ENCODE data around the gene NANOS3.

NANOS3 gene

GRCh38 chr19:13876834-13877233 is at the start of gene NANOS3:
Gene NANOS3, plus strand, starts transcription at chr19:13877134. Its CDS starts 115 bp downstream, at chr19:13877249.
- no peak for DNase-seq (ENCODE audit: low read depth in 2 of 2)

- no peak for DNase-seq (ENCODE audit: low read depth in 2 of 2)
These were observed 49.3 kb upstream of the NANOS3 start for GRCh38 chr19:13827656-13828055.

- DNase-seq (ENCODE audit: low read depth in 2 of 2), result no peak
These were observed 46.7 kb upstream of the NANOS3 start for GRCh38 chr19:13830114-13830740.

DNA sequence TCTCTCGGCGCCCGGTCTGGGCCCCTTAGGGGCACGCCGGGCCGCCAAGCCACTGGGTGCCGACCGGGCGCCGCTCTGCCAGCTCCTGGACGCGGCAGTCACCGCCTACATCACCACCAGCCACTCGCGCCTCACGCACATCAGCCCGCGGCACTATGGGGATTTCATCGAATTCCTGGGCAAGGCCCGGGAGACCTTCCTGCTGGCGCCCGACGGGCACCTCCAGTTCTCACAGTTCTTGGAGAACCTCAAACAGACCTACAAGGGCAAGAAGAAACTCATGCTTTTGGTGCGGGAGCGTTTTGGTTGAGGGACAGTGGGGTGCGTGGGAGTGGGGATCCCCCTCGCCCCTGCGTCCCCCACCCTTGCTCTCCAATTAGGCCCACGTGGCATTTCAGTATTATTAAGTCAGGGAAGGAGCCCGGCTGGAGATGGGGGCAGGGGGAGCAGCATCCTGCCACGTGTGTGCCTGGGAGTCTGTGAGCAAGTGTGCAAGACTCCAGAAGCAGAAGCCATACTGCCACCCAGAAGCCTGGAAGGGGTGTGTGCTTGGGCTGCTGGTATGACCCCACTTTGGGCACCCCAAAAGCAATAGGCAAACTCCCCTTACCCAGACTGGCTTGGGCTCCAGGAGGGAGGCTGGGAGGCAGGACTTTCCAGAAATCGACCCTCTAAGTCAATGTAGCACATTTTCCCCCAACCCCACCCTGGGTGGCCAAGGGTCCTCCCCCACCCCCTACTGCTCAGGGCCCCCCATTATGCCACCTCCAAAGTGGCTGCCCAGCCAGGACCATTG is 46.0 kb upstream of the NANOS3 start:
- no peak for DNase-seq (ENCODE audit: low read depth in 2 of 2)

GRCh38 chr19:13831537-13832467 is 45.1 kb upstream of the NANOS3 start:
- no peak for DNase-seq (ENCODE audit: low read depth in 2 of 2)

GRCh38 chr19:13833330-13834243 is 43.3 kb upstream of the NANOS3 start:
- DNase-seq (ENCODE audit: low read depth in 2 of 2), result peak; percentile 81 to 89

GRCh38 chr19:13834244-13835069 is 42.5 kb upstream of the NANOS3 start:
- no peak for DNase-seq (ENCODE audit: low read depth in 2 of 2)

DNA sequence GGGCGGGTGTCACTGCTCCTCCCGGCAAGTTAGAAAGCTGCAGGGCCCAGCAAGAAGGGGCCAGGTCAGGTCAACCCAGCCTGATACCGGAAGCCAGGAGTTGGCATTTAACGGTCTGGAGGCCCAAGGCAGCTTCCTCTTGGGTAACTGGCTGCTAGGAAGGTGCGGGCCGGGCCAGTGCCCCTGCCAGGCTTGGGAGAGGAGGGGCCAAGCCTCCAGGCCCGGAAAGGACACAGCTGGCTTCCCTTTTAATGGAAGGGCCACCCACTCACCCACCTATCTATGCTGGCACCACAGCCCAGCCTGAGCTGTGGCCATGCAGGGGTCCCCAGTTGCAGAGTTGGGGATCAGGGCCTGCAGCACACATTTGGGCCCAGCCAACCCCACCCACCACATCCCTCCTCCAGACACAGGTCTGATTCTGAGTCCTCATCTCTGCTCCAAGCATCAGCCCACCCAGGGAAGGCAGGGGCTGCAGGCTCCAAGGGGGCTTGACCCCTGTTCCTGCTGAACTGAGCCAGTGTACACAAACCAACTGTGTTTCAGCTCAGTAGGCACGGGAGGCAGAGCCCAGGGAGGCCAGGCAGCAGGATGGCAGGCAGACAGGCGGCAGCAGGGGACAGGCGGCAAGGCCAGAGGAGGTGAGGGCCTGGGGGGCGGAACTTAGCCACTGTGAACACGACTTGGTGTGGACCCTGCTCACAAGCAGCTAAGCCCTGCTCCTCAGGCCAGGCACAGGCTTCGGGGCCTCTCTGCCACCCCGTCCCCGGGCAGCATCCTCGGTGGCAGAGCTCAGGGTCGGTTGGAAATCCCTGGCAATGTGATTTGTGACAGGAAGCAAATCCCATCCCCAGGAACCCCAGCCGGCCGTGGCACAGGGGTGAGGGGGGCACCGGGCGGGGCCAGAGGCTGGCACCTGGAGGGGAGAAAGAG is 40.9 kb upstream of the NANOS3 start:
- no peak for DNase-seq (ENCODE audit: low read depth in 2 of 2)

DNA sequence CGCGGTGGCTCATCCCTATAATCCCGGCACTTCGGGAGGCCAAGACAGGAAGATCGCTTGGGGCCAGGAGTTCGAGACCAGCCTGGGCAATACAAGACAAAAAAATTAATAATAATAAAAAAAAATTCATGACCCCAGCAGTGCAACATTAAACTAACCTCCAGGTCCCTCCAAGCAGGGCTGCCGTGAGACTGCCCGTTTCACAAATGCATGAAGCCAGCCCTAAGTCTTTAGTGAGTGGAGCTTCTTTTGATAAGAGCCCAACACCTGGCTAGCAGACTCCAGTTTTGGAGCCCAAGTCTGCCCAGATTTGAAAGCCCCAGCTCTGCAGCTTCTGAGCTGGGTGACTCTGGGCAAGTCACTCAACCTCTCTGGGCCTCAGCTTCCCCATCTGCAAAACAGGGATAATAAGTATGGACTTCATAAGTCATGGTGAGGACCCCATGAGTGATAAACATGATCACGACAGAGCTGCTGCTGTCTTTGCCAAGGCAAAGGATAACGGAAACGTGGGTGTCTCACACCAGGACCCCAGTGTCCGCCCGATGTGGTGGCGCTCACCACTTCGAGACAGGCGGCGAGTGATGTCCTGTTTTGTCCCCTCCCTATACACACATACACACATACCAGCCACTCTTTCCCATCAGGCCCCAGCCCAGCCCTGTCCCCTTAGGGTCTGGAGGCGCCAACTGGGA is 38.4 kb upstream of the NANOS3 start:
- no peak for DNase-seq (ENCODE audit: low read depth in 2 of 2)

DNA sequence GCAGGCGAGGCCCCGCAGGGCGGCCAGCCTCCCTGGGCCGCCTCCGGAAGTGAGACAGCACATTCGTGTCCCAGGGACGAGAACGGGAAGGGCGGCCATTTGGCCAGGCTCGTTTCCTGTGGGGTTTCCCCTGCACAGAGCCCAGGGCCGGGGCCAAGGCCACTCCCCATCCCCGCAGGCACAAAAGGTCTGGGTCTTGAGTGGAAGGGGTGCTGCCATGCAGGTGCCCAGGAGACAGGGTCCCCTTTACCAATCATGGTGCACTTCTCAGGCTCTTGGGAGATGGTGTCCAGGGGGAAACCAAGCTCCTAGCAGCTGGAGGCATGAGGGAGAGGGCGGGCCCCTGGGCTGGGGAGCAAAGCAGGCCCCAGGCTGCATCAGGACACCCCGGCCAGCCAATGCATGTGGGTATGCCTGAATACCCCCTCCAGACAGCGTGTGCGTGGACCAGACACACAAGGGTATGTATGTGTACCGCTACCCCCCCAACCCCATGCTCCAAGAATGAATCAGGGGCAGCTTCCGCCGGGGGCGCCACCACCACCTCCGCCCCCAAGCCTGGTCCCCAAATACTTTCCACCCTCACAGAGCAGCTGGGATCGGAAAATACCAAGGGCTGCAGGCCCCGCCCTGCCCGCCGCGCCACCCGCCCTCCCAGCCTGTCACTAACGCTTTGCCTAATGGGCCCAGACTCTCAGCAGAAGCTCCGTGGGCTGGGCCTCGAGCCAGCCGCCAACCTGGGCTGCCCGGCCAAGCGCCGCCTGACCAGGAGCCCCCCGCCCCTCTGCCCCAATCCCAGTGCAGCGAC is 37.6 kb upstream of the NANOS3 start:
- peak; percentile 76 to 81 for DNase-seq (ENCODE audit: low read depth in 2 of 2)

- DNase-seq (ENCODE audit: low read depth in 2 of 2), result no peak
These were observed 37.0 kb upstream of the NANOS3 start for GRCh38 chr19:13839938-13840304.

DNA sequence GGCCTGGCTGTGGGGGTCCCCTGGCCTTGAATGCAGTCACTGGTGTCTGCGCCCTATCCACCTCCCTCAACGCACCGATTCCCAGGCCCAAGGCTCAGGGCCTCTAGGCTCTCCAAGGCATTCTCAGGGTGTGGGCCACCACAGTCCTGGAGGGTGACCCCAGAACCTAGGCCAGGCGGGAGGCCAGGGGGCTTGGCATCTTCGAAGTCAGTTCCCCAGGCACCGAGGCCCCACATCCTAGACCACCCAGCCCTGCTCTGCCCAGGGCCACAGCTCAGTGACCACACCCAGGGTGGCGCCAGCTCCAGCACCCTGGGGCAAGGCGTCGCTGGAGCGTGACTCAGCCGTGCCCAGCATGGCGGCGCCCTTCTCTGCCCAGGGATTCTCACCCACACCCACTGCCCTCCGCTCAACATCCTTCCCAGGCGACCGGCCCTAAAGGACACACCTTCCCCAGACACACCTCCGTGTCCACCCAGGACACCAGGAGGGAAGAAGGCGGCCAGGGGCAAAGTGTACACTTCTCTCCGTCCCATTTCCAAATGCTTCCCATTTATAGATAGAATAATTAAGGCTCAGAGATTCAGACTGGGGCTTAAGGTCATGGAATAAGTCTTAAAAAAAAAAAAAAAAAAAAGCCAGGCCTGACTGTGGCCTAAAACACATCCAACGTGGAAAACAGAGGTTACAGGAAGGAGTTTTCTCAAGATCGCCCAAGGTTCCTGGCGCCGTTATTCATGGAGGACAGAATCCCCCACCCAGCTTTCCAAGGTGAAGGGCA is 36.4 kb upstream of the NANOS3 start:
- DNase-seq (ENCODE audit: low read depth in 2 of 2), result no peak

GRCh38 chr19:13841086-13841961 is 35.6 kb upstream of the NANOS3 start:
- DNase-seq (ENCODE audit: low read depth in 2 of 2), result no peak

DNA sequence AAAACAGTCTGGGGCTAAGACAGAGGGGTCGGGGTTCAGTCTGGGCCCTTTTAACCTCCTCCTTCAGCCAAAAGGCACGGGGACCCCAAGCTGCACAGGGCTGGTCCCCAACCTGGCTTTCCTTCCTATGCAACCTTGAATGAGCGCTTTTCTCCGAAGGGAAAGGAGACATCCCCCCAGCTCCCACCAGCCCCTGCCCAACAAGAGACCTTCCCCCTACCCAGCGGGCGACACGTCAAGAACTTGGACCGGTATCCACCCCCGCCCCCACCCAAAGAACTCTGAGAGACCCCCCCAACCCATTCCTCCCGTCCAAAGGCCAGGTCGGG is 35.0 kb upstream of the NANOS3 start:
- DNase-seq (ENCODE audit: low read depth in 2 of 2), result no peak

GRCh38 chr19:13842291-13843103 is 34.4 kb upstream of the NANOS3 start:
- no peak for DNase-seq (ENCODE audit: low read depth in 2 of 2)

All from stimulated activated CD8-positive, alpha-beta memory T cell treated with anti-CD3 and anti-CD28 coated beads, Interleukin-2, amount 100 ng/mL, for 1 hour (primary cell).